Cardiac septum (tissue), 1 donor: ENCODE measurements around the gene CLSTN1. TPM values are rescaled to one million over a fixed set of nuclear protein-coding genes. Genes with fewer than 3 reads are reported as not detected.
A peak's percentile ranks its signal among the peaks of the same experiment; 100 is the strongest.
"Not testable (repeated sequence)": the region's sequence is repeated elsewhere in the genome, so short reads cannot be mapped to it uniquely, and the experiment has no call there.

Experiments
- DNase-seq: peaks from one replicate; pipeline ENCODE4 v3.0.0-alpha.2; 2020; ENCODE audit warnings: low spot score
- intact Hi-C: fragments of 100-400 bp; cut with DNase I; formaldehyde crosslinking; loops from one replicate; pipeline ENCODE4 v1.14.0; 2022
- total RNA-seq: library from RNA; stranded (reverse); fragmentation: NEBNext Ultra II Directional; extraction: Animal tissue kit (Norgen Biotek cat#: 25700); gene quantifications from one replicate; pipeline ENCODE4 v1.2.1, GENCODE V29; 2021
- donor health status: DM: no; HTN: no; CAD: no.

Gene CLSTN1
- total RNA-seq, 1 donor from 2014 or later, result 59.1 TPM

DNA sequence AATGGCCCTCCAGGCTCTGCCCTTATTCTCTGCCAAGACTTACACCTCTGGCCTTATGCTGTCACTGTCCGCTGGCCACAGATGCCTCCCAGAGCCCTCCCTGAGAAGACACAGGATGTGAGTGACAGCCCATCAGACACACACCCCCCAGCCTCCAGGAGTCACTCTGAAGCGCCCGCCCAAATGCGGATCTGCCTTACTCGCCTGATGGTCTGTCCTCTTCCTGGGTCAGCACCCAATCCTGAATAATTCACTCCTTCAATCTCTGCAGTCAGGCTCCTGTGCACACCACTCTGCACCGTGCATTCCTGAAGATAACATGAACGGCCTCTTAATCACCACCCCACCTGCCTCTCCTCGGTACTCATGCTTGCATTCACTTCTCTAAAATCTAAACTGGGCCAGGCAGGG, 14.7 kb downstream of the CLSTN1 start:
- DNase-seq, result peak; percentile 20
- intact Hi-C loops, result no loop called here

GRCh38 chr1:9808459-9808858, 15.3 kb downstream of the CLSTN1 start:
- DNase-seq, result peak; percentile 17
- intact Hi-C loops, result no loop called here

- DNase-seq, result peak; percentile 55
- intact Hi-C loops, result no loop called here
These were observed 16.2 kb downstream of the CLSTN1 start for GRCh38 chr1:9807541-9807940.

- intact Hi-C loops, DNase-seq: not testable (repeated sequence)
These were observed 17.8 kb downstream of the CLSTN1 start for GRCh38 chr1:9805972-9806371.

DNA sequence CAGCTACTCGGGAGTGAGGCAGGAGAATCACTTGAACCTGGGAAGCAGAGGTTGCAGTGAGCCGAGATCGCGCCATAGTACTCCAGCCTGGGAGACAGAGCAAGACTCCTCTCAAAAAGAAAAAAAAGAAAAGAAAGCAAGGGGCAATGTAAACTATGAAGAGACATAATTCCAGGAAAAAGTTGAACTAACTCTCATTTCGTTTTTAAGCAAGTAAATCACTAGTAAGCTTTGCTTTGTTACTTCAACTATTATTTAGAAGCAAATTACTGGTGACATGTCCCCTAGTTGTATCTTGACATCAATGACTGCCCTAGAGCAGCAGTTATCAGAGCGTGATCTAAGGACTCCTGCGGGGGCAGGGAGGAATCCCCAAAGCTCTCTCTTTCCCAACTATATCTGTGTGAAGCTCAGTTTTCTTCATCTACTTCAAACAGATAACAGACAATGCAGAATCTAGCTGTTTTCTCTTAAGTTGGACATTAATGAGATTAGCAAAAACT, 18.7 kb downstream of the CLSTN1 start:
- no peak for DNase-seq

GRCh38 chr1:9803003-9803918, 20.5 kb downstream of the CLSTN1 start:
- DNase-seq, intact Hi-C loops: not testable (repeated sequence)

More for the DNA sequence above, 18.7 kb downstream of the CLSTN1 start:
- intact Hi-C loops, result no loop called here

DNA sequence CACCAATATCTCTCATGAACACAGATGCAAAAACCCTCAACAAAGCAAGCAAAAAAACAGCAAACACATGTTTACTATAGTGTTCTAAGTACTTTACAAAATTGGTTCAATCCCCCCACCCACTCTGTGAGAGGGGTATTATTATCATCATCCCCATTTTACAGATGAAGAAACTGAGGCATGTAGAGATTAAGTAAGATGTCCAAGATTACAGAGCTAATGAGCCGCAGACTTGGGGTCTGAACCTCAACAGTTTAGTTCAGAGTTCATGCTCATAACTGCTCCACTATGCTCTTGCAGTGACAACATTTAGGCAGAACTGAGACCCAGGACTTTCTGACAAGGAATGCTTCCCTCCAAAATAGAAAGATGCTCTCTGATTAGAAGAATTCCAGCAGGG, 21.9 kb downstream of the CLSTN1 start:
- intact Hi-C loops, result no loop called here
- no peak for DNase-seq

DNA sequence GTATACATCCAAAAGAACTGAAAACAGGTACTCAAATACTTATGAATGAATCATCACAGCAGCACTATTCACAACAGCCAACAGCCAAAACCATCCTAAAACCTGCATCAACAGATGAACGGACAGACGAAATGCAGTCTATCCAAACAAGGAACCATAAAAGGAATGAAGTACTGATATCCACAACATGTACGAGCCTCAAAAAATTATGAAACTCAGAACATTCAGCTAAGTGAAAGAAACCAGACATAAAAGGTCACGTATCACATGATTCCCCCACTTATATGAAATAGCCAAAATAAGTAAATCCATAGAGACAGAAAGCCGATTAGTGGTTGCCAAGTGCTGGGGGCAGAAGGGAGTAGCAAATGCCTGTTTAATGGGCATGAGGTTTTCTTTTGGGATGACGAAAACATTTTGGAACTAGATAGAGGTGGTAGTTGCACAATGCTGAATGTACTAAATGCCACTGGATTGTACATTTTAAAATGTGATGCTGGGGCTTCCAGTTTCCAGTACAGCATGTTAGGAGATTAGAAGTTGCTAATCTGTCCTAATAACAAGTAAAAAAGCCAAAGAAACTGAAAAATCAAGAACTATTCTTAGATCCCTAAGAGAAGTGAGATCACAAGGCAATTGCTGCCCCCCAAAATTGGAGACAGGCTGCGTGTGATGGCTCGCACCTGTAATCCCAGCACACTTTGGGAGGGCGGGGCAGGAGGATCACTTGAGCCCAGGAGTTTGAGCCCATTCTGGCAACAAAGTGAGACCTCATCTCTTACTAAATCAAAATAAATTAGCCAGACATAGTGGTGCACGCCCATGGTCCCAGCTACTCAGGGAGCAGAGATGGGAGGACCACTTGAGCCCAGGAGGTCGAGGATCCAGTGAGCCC, 25.3 kb downstream of the CLSTN1 start:
- peak; percentile 36 for DNase-seq
- intact Hi-C loops, result no loop called here

DNA sequence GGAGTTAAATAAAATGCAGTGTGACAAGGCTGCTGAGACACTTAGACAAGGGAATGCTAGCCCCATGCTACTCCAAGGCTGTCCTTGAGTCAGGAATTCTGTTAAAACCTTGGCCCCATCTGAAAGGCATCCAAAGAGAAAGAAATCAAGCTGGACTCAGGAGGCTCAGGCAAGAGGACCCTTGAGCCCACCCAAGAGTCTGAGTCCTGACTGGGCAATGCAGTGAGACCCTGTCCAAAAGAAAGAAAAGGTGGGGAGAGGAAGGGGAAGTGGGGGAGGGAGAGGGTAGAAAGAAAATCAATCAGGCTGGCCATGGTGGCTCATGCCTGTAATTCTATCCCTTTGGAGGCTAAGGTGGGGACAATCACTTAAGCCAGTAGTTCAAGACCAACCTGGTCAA, 26.7 kb downstream of the CLSTN1 start:
- no peak for DNase-seq
- intact Hi-C loops, result no loop called here

GRCh38 chr1:9794081-9794480, 29.7 kb downstream of the CLSTN1 start:
- intact Hi-C loops, result no loop called here
- DNase-seq, result no peak

DNA sequence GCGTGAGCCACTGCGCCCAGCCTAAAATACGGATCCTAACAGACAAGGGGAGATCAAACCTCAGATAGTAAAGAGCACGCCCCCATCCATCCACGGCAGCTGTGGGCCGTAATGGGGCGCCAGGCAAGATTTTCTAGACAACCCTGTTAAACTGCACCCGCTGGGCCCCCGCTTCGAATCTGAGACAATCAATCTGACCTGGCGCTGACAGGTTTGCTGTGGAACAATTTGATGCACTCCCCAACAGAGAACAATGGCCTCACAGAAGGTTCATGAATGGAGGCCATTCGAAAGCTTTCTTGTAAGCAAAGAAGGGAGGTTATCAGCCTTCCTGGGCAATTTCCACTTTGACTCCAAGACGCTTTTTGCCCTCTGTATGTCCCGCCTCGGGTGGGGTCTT, 30.5 kb downstream of the CLSTN1 start:
- no peak for DNase-seq
- intact Hi-C loops, result no loop called here

DNA sequence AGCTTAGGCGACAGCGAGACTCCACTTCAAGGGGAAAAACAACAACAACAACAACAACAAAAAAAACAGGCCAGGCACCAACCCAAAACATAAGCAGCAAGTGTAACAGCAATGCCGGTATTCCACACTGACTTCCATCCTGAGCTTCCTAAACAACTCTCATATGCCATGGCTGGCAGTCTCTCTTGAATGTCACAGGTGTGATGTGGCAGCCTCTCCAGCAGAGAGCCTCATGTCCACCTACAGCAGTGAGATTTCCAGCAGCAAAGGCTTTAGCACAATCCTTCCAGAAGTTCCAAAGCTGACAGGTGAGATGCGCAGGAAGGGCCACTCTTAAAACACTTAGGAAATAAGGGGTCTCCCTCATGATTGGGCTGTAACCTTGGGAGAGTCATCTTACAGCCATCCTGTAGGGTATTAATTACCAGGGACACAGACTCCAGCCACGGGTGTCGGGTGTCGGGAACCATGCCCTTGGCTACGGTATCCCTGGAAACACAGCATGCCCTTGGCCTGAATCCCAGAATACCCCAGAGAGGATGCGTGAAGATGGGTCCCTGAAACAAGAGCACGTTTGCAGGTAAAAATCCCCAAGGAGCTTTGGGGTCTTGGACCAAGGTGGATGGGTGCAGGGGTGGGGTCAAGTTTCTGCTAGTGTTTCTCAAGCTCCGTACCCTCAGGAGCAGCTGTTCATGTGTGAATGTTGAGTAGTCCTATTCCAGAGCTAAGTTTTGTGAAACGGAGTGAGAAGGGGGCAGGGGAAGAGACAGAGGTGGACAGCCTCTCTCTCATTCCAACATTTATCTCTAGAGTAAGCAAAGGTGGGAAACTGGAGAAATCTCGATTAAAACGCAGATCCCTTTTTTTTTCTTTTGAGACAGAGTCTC, 31.4 kb downstream of the CLSTN1 start:
- DNase-seq, result no peak
- intact Hi-C loops, result no loop called here

- not testable (repeated sequence) for DNase-seq
These were observed 34.1 kb downstream of the CLSTN1 start for GRCh38 chr1:9789700-9790099.

DNA sequence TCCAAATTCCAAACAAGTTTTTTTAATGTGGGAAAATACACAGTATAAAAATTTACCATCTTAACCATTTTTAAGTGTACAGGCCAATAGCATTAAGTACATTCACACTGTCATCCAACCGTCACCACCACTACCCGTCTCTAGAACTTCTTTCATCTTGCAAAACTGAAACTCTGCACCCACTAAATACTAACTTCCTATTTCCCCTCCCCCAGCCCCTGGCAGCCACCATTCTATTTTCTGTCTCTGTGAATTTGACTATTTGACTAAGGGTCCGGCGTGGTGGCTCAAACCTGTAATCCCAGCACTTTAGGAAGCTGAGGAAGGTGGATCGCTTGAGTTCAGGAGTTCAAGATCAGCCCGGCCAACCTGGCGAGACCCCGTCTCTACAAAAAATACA, 36.1 kb downstream of the CLSTN1 start:
- intact Hi-C loops, result no loop called here

More at GRCh38 chr1:9789700-9790099, 34.1 kb downstream of the CLSTN1 start:
- intact Hi-C loops, result not testable (repeated sequence)

GRCh38 chr1:9785406-9785805, 38.4 kb downstream of the CLSTN1 start:
- no peak for DNase-seq
- intact Hi-C loops, result no loop called here

More for the DNA sequence above, 36.1 kb downstream of the CLSTN1 start:
- DNase-seq, result no peak

GRCh38 chr1:9784508-9785133, 39.1 kb downstream of the CLSTN1 start:
- DNase-seq, result no peak
- intact Hi-C loops, result loop anchor here (1.0 kb wide), 1 partner anchor 83 kb away; no protein-coding TSS in a partner anchor

DNA sequence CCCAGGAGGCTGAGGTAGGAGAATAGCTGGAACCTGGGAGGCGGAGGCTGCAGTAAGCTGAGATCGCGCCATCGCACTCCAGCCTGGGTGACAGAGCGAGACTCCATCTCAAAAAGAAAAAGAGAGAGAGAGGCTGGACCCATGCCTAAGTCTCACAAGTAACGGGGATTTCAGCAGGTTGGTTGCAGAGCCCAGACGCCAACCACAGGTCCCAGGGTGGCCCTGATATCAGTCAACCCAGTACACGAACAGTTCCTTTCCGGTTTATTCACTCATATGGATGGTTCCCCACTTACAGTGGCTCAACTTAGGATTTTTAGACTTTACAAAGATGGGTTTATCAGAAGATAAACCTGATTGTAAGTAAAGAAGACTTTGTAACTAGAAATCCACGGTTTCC, 40.9 kb downstream of the CLSTN1 start:
- intact Hi-C loops, result no loop called here
- DNase-seq, result no peak

- intact Hi-C loops, result no loop called here
These were observed 41.5 kb downstream of the CLSTN1 start for GRCh38 chr1:9782116-9782751.

More at GRCh38 chr1:9782116-9782751, 41.5 kb downstream of the CLSTN1 start:
- no peak for DNase-seq
